Measurements from ENCODE around the gene TMOD3. TPM values are rescaled to one million over a fixed set of nuclear protein-coding genes. Genes with fewer than 3 reads are reported as not detected.

TMOD3 gene
- total RNA-seq, 6 experiments from 2014 or later, result 15.0 to 32.2 (median 20.6) TPM

GRCh38 chr15:51833772-51834171, 4.3 kb downstream of the TMOD3 start:
- ATAC-seq, result no peak
- H3K36me3 ChIP-seq, result no peaks in the 10 kb centered on the region
- no peaks in the 10 kb centered on the region for H3K27me3 ChIP-seq
- 73% methylated on average over 1 of the region's 1 CpG for WGBS (ENCODE audit: insufficient coverage, low coverage, low lambda C conversion rate, missing lambda C conversion rate)
- peaks cover 0 to 26% (median 2%) of the 10 kb centered on the region in 4 donors for H3K4me1 ChIP-seq
- DNase-seq, result no peak
- TF ChIP-seq CTCF (IDR thresholded peaks at IDR 0.05) (no peak), POLR2A (IDR thresholded peaks at IDR 0.05) (no peak)
- H3K9me3 ChIP-seq, result no peaks in the 10 kb centered on the region
- H3K27ac ChIP-seq, result no peak overlapping the region
- intact Hi-C loops (cut with DNase I), result no loop called here
- no peak overlapping the region for H3K4me3 ChIP-seq

- H3K36me3 ChIP-seq, result no peaks in the 10 kb centered on the region
- WGBS (ENCODE audit: insufficient coverage, low coverage, low lambda C conversion rate, missing lambda C conversion rate), result 50% methylated on average over 4 of the region's 4 CpGs
- H3K27me3 ChIP-seq, result no peaks in the 10 kb centered on the region
- H3K4me3 ChIP-seq, result no peak overlapping the region
- no peaks in the 10 kb centered on the region for H3K9me3 ChIP-seq
- peaks cover 0 to 19% (median 3%) of the 10 kb centered on the region in 4 donors for H3K4me1 ChIP-seq
- ATAC-seq, result peak; percentile 43 to 57 (median 56)
- no peak overlapping the region for H3K27ac ChIP-seq
- no peak for DNase-seq
- intact Hi-C loops (cut with DNase I), result no loop called here
- no peak for TF ChIP-seq POLR2A (IDR thresholded peaks at IDR 0.05)
- no peak for TF ChIP-seq CTCF (IDR thresholded peaks at IDR 0.05)
These were observed 8.4 kb downstream of the TMOD3 start for GRCh38 chr15:51837792-51838251.

GRCh38 chr15:51838270-51838669, 8.8 kb downstream of the TMOD3 start:
- H3K27me3 ChIP-seq, result no peaks in the 10 kb centered on the region
- DNase-seq, result no peak
- H3K4me3 ChIP-seq, result no peak overlapping the region
- TF ChIP-seq POLR2A (IDR thresholded peaks at IDR 0.05) (no peak), CTCF (IDR thresholded peaks at IDR 0.05) (no peak)
- peaks cover 0 to 20% (median 4%) of the 10 kb centered on the region in 4 donors for H3K4me1 ChIP-seq
- no peak for ATAC-seq
- no peak overlapping the region for H3K27ac ChIP-seq
- intact Hi-C loops (cut with DNase I), result no loop called here
- WGBS (ENCODE audit: insufficient coverage, low coverage, low lambda C conversion rate, missing lambda C conversion rate), result 80% methylated on average over 2 of the region's 2 CpGs
- H3K9me3 ChIP-seq, result no peaks in the 10 kb centered on the region
- no peaks in the 10 kb centered on the region for H3K36me3 ChIP-seq

GRCh38 chr15:51840692-51841091, 11.2 kb downstream of the TMOD3 start:
- DNase-seq, result no peak
- TF ChIP-seq POLR2A (IDR thresholded peaks at IDR 0.05), result no peak
- TF ChIP-seq CTCF (IDR thresholded peaks at IDR 0.05), result no peak
- no peak for ATAC-seq
- no peaks in the 10 kb centered on the region for H3K9me3 ChIP-seq
- H3K27me3 ChIP-seq, result no peaks in the 10 kb centered on the region
- intact Hi-C loops (cut with DNase I), result no loop called here
- H3K4me3 ChIP-seq, result no peak overlapping the region
- H3K4me1 ChIP-seq, result peaks cover 0 to 28% (median 6%) of the 10 kb centered on the region in 4 donors
- H3K36me3 ChIP-seq, result no peaks in the 10 kb centered on the region
- no peak overlapping the region for H3K27ac ChIP-seq
- 64% methylated on average over 4 of the region's 4 CpGs for WGBS (ENCODE audit: insufficient coverage, low coverage, low lambda C conversion rate, missing lambda C conversion rate)

Measured in right lobe of liver (tissue), 6 donors.